ENCODE measurements around the gene G2E3.
"Not testable (repeated sequence)": the region's sequence is repeated elsewhere in the genome, so short reads cannot be mapped to it uniquely, and the experiment has no call there.

G2E3 gene

GRCh38 chr14:30558675-30559555, at the start of gene G2E3:
G2E3 (plus strand) TSS chr14:30559158; CDS start chr14:30581080, 21,922 bp downstream.
- in situ Hi-C loops (cut with HindIII; ENCODE audit: low pct_ligation_motif_present, low pct_unique_long_range_greater_than_20kb, low sequenced_read_pairs): no loop called here
- peak; percentile 89 for DNase-seq

- no peak for DNase-seq
- in situ Hi-C loops (cut with HindIII; ENCODE audit: low pct_ligation_motif_present, low pct_unique_long_range_greater_than_20kb, low sequenced_read_pairs): no loop called here
Observed at GRCh38 chr14:30517737-30518136, 41.2 kb upstream of the G2E3 start.

GRCh38 chr14:30518867-30519560, 39.9 kb upstream of the G2E3 start:
- in situ Hi-C loops (cut with HindIII; ENCODE audit: low pct_ligation_motif_present, low pct_unique_long_range_greater_than_20kb, low sequenced_read_pairs): no loop called here
- DNase-seq: no peak

GRCh38 chr14:30519961-30520360, 39.0 kb upstream of the G2E3 start:
- in situ Hi-C loops (cut with HindIII; ENCODE audit: low pct_ligation_motif_present, low pct_unique_long_range_greater_than_20kb, low sequenced_read_pairs): no loop called here
- no peak for DNase-seq

- no peak for DNase-seq
- in situ Hi-C loops (cut with HindIII; ENCODE audit: low pct_ligation_motif_present, low pct_unique_long_range_greater_than_20kb, low sequenced_read_pairs): no loop called here
Observed at GRCh38 chr14:30520536-30520935, 38.4 kb upstream of the G2E3 start.

GRCh38 chr14:30521899-30522736, 36.8 kb upstream of the G2E3 start:
- DNase-seq: peak; percentile 52

DNA sequence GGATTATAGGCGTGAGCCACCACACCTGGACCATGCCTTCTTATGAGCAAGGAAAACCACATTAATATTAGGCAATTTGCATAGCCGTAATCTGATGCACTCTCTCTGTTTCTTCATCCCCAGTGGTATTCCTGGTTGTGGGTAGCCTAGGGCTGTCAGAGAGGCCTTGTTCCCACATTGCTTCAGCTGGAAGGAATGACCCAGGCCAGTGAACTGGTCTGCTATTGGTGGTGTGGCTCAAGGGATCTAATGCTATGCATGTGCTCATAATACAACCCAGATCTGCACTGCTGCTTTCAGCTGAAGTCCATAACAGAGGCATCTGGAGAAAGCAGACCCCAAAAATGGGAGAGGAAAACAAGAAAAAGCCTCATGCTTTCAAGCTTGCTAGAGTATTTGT, 33.1 kb upstream of the G2E3 start:
- in situ Hi-C loops (cut with HindIII; ENCODE audit: low pct_ligation_motif_present, low pct_unique_long_range_greater_than_20kb, low sequenced_read_pairs): no loop called here
- DNase-seq: no peak

More at GRCh38 chr14:30521899-30522736, 36.8 kb upstream of the G2E3 start:
- in situ Hi-C loops (cut with HindIII; ENCODE audit: low pct_ligation_motif_present, low pct_unique_long_range_greater_than_20kb, low sequenced_read_pairs): no loop called here

- no peak for DNase-seq
- in situ Hi-C loops (cut with HindIII; ENCODE audit: low pct_ligation_motif_present, low pct_unique_long_range_greater_than_20kb, low sequenced_read_pairs): no loop called here
Observed at GRCh38 chr14:30527196-30527595, 31.8 kb upstream of the G2E3 start.

- in situ Hi-C loops (cut with HindIII; ENCODE audit: low pct_ligation_motif_present, low pct_unique_long_range_greater_than_20kb, low sequenced_read_pairs): no loop called here
- no peak for DNase-seq
Observed at GRCh38 chr14:30528119-30528518, 30.8 kb upstream of the G2E3 start.

GRCh38 chr14:30528778-30529642, 29.9 kb upstream of the G2E3 start:
- DNase-seq: no peak
- in situ Hi-C loops (cut with HindIII; ENCODE audit: low pct_ligation_motif_present, low pct_unique_long_range_greater_than_20kb, low sequenced_read_pairs): no loop called here

DNA sequence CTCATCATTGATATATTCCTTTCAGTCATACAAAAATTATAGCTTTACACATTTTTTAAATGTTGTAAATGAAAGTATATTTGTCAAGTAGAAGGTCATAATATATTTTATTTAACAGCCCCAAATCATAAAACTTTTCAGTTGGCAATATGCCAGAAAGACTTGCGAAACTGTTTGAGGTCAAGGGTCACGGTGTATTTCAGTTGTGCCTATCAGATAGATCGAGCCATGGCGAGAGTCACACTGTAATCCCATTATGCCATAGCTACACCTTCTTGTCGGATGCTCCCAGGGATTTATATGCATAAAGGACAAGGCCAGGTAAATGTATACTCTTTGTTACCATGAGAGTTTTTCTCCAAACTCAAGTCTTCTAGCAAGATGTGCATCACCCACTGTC, 26.7 kb upstream of the G2E3 start:
- no peak for DNase-seq
- in situ Hi-C loops (cut with HindIII; ENCODE audit: low pct_ligation_motif_present, low pct_unique_long_range_greater_than_20kb, low sequenced_read_pairs): no loop called here

GRCh38 chr14:30533126-30533525, 25.8 kb upstream of the G2E3 start:
- no peak for DNase-seq
- in situ Hi-C loops (cut with HindIII; ENCODE audit: low pct_ligation_motif_present, low pct_unique_long_range_greater_than_20kb, low sequenced_read_pairs): no loop called here

- in situ Hi-C loops (cut with HindIII; ENCODE audit: low pct_ligation_motif_present, low pct_unique_long_range_greater_than_20kb, low sequenced_read_pairs): no loop called here
Observed at GRCh38 chr14:30541318-30541717, 17.6 kb upstream of the G2E3 start.

GRCh38 chr14:30546735-30547134, 12.2 kb upstream of the G2E3 start:
- DNase-seq; in situ Hi-C loops (cut with HindIII; ENCODE audit: low pct_ligation_motif_present, low pct_unique_long_range_greater_than_20kb, low sequenced_read_pairs): not testable (repeated sequence)

More at GRCh38 chr14:30541318-30541717, 17.6 kb upstream of the G2E3 start:
- no peak for DNase-seq

GRCh38 chr14:30547388-30548048, 11.4 kb upstream of the G2E3 start:
- in situ Hi-C loops (cut with HindIII; ENCODE audit: low pct_ligation_motif_present, low pct_unique_long_range_greater_than_20kb, low sequenced_read_pairs): no loop called here
- no peak for DNase-seq

DNA sequence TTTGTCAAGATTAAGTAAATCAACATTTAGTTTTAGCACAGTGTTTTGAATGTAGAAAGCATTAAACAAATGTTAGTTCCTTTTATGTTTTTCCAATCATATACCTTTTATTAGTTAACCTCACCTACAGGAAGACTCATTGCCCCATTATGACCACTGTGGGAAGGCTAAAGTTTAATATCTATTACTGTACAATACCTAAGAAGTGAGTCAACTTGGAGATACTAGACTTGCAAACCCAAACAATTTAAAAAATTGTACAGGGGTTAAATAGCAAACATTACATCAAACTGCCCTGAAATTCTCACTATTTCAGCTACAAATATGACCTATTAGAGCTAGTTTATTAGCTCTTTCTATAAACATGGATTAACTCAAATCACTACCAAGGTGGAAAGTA, 8.6 kb upstream of the G2E3 start:
- peak; percentile 32 for DNase-seq
- in situ Hi-C loops (cut with HindIII; ENCODE audit: low pct_ligation_motif_present, low pct_unique_long_range_greater_than_20kb, low sequenced_read_pairs): no loop called here

- no peak for DNase-seq
- in situ Hi-C loops (cut with HindIII; ENCODE audit: low pct_ligation_motif_present, low pct_unique_long_range_greater_than_20kb, low sequenced_read_pairs): no loop called here
Observed at GRCh38 chr14:30551460-30551859, 7.5 kb upstream of the G2E3 start.
